ENCODE data around the gene ARPC1B.
"Not testable (repeated sequence)": the region's sequence is repeated elsewhere in the genome, so short reads cannot be mapped to it uniquely, and the experiment has no call there.

GRCh38 chr7:99358521-99358920 lies 16.0 kb upstream of the ARPC1B start:
- not testable (repeated sequence) for TF ChIP-seq JUND (IDR thresholded peaks at IDR 0.05); CTCF (IDR thresholded peaks at IDR 0.05); USF2 (IDR thresholded peaks at IDR 0.05; ENCODE audit: borderline replicate concordance, low read depth, low read length); IRF3 (IDR thresholded peaks at IDR 0.05; ENCODE audit: low read depth, low read length); YY1 (IDR thresholded peaks at IDR 0.05; ENCODE audit: low read depth); MEF2A (IDR thresholded peaks at IDR 0.05; ENCODE audit: borderline replicate concordance, low read depth); EZH2phosphoT487 (IDR thresholded peaks at IDR 0.05; ENCODE audit: borderline replicate concordance, low read depth); POLR2AphosphoS5 (IDR thresholded peaks at IDR 0.05; ENCODE audit: low read depth, low read length); FOXM1 (IDR thresholded peaks at IDR 0.05; ENCODE audit: low read depth)
- TF ChIP-seq, protein P1, sequence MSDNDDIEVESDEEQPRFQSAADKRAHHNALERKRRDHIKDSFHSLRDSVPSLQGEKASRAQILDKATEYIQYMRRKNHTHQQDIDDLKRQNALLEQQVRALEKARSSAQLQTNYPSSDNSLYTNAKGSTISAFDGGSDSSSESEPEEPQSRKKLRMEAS (IDR thresholded peaks at IDR 0.05; ENCODE audit: low read depth): not testable (repeated sequence)
- TF ChIP-seq, protein P2, sequence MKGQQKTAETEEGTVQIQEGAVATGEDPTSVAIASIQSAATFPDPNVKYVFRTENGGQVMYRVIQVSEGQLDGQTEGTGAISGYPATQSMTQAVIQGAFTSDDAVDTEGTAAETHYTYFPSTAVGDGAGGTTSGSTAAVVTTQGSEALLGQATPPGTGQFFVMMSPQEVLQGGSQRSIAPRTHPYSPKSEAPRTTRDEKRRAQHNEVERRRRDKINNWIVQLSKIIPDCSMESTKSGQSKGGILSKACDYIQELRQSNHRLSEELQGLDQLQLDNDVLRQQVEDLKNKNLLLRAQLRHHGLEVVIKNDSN (IDR thresholded peaks at IDR 0.05; ENCODE audit: borderline replicate concordance, low read depth): not testable (repeated sequence)
- TF ChIP-seq, protein P3, sequence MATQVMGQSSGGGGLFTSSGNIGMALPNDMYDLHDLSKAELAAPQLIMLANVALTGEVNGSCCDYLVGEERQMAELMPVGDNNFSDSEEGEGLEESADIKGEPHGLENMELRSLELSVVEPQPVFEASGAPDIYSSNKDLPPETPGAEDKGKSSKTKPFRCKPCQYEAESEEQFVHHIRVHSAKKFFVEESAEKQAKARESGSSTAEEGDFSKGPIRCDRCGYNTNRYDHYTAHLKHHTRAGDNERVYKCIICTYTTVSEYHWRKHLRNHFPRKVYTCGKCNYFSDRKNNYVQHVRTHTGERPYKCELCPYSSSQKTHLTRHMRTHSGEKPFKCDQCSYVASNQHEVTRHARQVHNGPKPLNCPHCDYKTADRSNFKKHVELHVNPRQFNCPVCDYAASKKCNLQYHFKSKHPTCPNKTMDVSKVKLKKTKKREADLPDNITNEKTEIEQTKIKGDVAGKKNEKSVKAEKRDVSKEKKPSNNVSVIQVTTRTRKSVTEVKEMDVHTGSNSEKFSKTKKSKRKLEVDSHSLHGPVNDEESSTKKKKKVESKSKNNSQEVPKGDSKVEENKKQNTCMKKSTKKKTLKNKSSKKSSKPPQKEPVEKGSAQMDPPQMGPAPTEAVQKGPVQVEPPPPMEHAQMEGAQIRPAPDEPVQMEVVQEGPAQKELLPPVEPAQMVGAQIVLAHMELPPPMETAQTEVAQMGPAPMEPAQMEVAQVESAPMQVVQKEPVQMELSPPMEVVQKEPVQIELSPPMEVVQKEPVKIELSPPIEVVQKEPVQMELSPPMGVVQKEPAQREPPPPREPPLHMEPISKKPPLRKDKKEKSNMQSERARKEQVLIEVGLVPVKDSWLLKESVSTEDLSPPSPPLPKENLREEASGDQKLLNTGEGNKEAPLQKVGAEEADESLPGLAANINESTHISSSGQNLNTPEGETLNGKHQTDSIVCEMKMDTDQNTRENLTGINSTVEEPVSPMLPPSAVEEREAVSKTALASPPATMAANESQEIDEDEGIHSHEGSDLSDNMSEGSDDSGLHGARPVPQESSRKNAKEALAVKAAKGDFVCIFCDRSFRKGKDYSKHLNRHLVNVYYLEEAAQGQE (IDR thresholded peaks at IDR 0.05; ENCODE audit: low read depth, low read length): not testable (repeated sequence)

Measured in SK-N-SH (cell line).